ENCODE data around the gene ISL2. TPM values are rescaled to one million over a fixed set of nuclear protein-coding genes. Genes with fewer than 3 reads are reported as not detected.

Gene ISL2
- total and polyA plus RNA-seq, 9 of the 15 experiments (the other 6 are each of a cell fraction or from before 2014, with no cell fraction given), result 0.15 to 23.7 (median 4.0) TPM

DNA sequence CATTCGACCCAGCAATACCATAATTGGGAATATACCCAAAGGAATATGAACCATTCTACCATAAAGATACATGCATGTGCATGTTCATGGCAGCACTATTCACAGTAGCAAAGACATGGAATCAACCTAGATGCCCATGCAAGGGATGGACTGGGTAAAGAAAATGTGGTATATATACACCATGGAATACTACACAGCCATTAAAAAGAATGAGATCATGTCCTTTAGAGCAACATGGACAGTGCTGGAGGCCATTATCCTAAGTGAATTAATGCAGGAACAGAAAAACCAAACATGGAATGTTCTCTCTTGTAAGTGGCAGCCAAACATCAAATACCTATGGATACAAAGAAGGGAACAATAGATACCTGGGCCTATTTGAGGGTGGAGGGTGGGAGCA lies 32.7 kb upstream of the ISL2 start:
- CTCF ChIA-PET (ENCODE audit: low intra/inter-chr PET ratio), result no interaction called here
- ATAC-seq (no peak), DNase-seq (ENCODE audit: extremely low read depth in 1 of 4, low spot score in 3 of 4) (no peak), FAIRE-seq (no peak)
- TF ChIP-seq ZNF146 (CRISPR knock-in tag; IDR thresholded peaks at IDR 0.05; ENCODE audit: unreplicated experiment) (peak; percentile 90), PRMT5 (CRISPR knock-in tag; IDR thresholded peaks at IDR 0.05) (no peak)
- H3K9me1 ChIP-seq (ENCODE audit: control insufficient read depth, insufficient read depth, low read length), result peaks cover 4% of the 10 kb centered on the region
- H3K27ac ChIP-seq (ENCODE audit: extremely low read depth, low read depth, low read length), result no peak overlapping the region
- H4K20me1 ChIP-seq (replicated peaks; ENCODE audit: control insufficient read depth, insufficient read depth, low read length), result peaks cover 36% of the 10 kb centered on the region; the same call in 1 of the 2 replicates
- H3K4me3 ChIP-seq, result no peak overlapping the region
- no TSS peak for BruUV-seq (replicated peaks)
- intact Hi-C loops (cut with micrococcal nuclease) (no loop called here), in situ Hi-C loops (cut with MboI) (no loop called here)
- no peak overlapping the region for H2AFZ ChIP-seq (ENCODE audit: low read depth, low read length)
- no peak overlapping the region for H3K4me2 ChIP-seq (ENCODE audit: insufficient read depth, low read length)
- no peaks in the 10 kb centered on the region for H3K27me3 ChIP-seq (ENCODE audit: control insufficient read depth in 2 of 2, insufficient read depth in 2 of 2, low read length in 2 of 2)
- no peaks in the 10 kb centered on the region for H3K9me3 ChIP-seq (replicated peaks; ENCODE audit: control insufficient read depth, insufficient read depth, low read depth, low read length)
- WGBS (ENCODE audit: insufficient coverage, low coverage, missing lambda C conversion rate), result 100% methylated on average over 1 of the region's 1 CpG
- H3K4me1 ChIP-seq (replicated peaks in 1 of 2; ENCODE audit: control insufficient read depth in 2 of 2, insufficient read depth in 2 of 2, low read length in 2 of 2), result peaks cover under 1 to 9% of the 10 kb centered on the region in 2 experiments; a peak in 3 of 5 replicates
- peaks cover 99% of the 10 kb centered on the region for H3K79me2 ChIP-seq (ENCODE audit: control insufficient read depth, insufficient read depth, low read length)
- no peak overlapping the region for H3K9ac ChIP-seq (ENCODE audit: insufficient read depth in 1 of 2, low read depth in 2 of 2, low read length in 2 of 2)
- H3K36me3 ChIP-seq (ENCODE audit: control insufficient read depth, insufficient read depth, low read length), result peaks cover 10% of the 10 kb centered on the region; the same call in 1 of the 3 replicates
- POLR2A ChIA-PET, result no interaction called here

- H3K9ac ChIP-seq (ENCODE audit: insufficient read depth in 1 of 2, low read depth in 2 of 2, low read length in 2 of 2), result peak overlapping the region; percentile 85 to 98
- H3K27ac ChIP-seq (ENCODE audit: extremely low read depth, low read depth, low read length), result peak overlapping the region; percentile 96; the same call in 1 of the 3 replicates
- no peaks in the 10 kb centered on the region for H3K9me1 ChIP-seq (ENCODE audit: control insufficient read depth, insufficient read depth, low read length)
- no peaks in the 10 kb centered on the region; the same call in 1 of the 2 replicates for H4K20me1 ChIP-seq (replicated peaks; ENCODE audit: control insufficient read depth, insufficient read depth, low read length)
- ChIA-PET CTCF (ENCODE audit: low intra/inter-chr PET ratio) (no interaction called here), POLR2A (interaction anchor here (2.0 to 2.8 kb wide), 3 partner anchors 11 to 26 kb away, joined by 7 to 20 read pairs (median 11); partner anchors contain the start of gene ISL2)
- no peaks in the 10 kb centered on the region for H3K9me3 ChIP-seq (replicated peaks; ENCODE audit: control insufficient read depth, insufficient read depth, low read depth, low read length)
- intact Hi-C loops (cut with micrococcal nuclease) (no loop called here), in situ Hi-C loops (cut with MboI) (no loop called here)
- WGBS (ENCODE audit: insufficient coverage, low coverage, missing lambda C conversion rate), result 57% methylated on average over 12 of the region's 13 CpGs
- BruUV-seq (replicated peaks), result no TSS peak
- no peaks in the 10 kb centered on the region for H3K27me3 ChIP-seq (ENCODE audit: control insufficient read depth in 2 of 2, insufficient read depth in 2 of 2, low read length in 2 of 2)
- H3K79me2 ChIP-seq (ENCODE audit: control insufficient read depth, insufficient read depth, low read length), result peaks cover 68% of the 10 kb centered on the region
- H2AFZ ChIP-seq (ENCODE audit: low read depth, low read length), result no peak overlapping the region
- H3K4me3 ChIP-seq, result peak overlapping the region; percentile 97
- TF ChIP-seq ZNF75A (CRISPR knock-in tag; IDR thresholded peaks at IDR 0.05) (no peak), ZNF384 (IDR thresholded peaks at IDR 0.05; ENCODE audit: low read depth, low read length) (peak; percentile 61)
- peaks cover 29 to 30% of the 10 kb centered on the region in 2 experiments for H3K4me1 ChIP-seq (replicated peaks in 1 of 2; ENCODE audit: control insufficient read depth in 2 of 2, insufficient read depth in 2 of 2, low read length in 2 of 2)
- peaks cover 14% of the 10 kb centered on the region; the same call in 2 of the 3 replicates for H3K36me3 ChIP-seq (ENCODE audit: control insufficient read depth, insufficient read depth, low read length)
- ATAC-seq (no peak), FAIRE-seq (peak; percentile 11), DNase-seq (ENCODE audit: extremely low read depth in 1 of 4, low spot score in 3 of 4) (no peak)
- H3K4me2 ChIP-seq (ENCODE audit: insufficient read depth, low read length), result peak overlapping the region; percentile 85
Measured at GRCh38 chr15:76309601-76310330, 26.8 kb upstream of the ISL2 start.
